Measurements from ENCODE around the gene ZNF346.

DNA sequence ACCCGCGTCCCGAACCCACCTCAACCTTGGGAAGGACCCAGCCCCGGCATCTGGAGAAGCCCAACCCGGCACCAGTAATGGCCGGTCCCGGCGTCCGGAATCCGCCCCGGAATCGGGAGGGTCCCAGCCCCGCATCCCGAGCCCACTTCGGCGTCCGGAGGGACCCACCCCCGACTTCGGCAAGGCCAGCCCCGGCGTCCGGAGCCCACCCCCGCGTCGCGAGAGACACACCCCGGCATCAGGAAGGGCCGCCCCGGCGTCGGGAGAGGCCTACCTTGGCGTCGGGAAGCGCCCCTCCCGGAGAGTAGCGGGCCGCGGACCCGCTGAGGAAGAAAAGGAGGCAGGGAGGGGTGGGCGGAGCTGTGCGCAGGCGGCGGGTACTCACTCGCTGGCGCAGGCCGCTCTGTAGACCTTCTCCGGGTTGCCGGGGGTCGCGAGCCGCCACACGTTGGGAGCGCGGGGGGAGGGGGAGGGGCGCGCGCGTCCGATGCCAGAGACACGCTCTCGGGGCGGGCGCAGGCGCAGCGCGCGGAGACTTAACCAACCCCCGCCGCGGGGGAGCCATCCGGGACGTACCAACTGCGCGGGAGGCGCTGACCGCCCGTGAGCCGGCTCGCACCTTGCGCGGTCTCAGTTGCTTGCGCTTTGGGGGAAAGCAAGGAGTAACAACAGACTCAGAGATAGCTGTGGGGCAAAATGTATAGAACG lies 16.1 kb upstream of the ZNF346 start, which contains the start of gene UIMC1:
- TF ChIP-seq, protein P1, sequence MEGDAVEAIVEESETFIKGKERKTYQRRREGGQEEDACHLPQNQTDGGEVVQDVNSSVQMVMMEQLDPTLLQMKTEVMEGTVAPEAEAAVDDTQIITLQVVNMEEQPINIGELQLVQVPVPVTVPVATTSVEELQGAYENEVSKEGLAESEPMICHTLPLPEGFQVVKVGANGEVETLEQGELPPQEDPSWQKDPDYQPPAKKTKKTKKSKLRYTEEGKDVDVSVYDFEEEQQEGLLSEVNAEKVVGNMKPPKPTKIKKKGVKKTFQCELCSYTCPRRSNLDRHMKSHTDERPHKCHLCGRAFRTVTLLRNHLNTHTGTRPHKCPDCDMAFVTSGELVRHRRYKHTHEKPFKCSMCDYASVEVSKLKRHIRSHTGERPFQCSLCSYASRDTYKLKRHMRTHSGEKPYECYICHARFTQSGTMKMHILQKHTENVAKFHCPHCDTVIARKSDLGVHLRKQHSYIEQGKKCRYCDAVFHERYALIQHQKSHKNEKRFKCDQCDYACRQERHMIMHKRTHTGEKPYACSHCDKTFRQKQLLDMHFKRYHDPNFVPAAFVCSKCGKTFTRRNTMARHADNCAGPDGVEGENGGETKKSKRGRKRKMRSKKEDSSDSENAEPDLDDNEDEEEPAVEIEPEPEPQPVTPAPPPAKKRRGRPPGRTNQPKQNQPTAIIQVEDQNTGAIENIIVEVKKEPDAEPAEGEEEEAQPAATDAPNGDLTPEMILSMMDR (IDR thresholded peaks at IDR 0.05 in 8 of 11, conservative IDR thresholded peaks at IDR 0.05 in 3 of 11): peak in 3 of 11 experiments; percentile 11 to 13 (median 12)
- TF ChIP-seq POLR2A (IDR thresholded peaks at IDR 0.05) (peak in 1 of 3 donors; percentile 20), POLR2AphosphoS5 (IDR thresholded peaks at IDR 0.05) (peak; percentile 88 to 92 (median 90))

All from spleen (tissue), 7 donors.